IMR-90 (cell line): ENCODE results near the gene SOCS3. TPM values are rescaled to one million over a fixed set of nuclear protein-coding genes. Genes with fewer than 3 reads are reported as not detected.
A peak's percentile ranks its signal among the peaks of the same experiment; 100 is the strongest.

Source experiments
- ATAC-seq: fragments of 200-7000 bp; cut with Tn5 transposase; 2 replicates; pipeline ENCODE4 v1.9.1; 2020; ENCODE audit warnings: low read depth, mild to moderate bottlenecking, moderate library complexity
- BruUV-seq: library from RNA; stranded (reverse); fragments of 400-500 nt; replicated peaks from 2 replicates; lab custom pipeline; 2021; lab: Mats Ljungman, UMichigan
- CTCF ChIA-PET: fragments of 300-600 bp; formaldehyde crosslinking; extraction: SDS; loops from one replicate; lab custom pipeline; 2021; ENCODE audit warnings: antibody characterized with exemption; lab: Yijun Ruan, JAX
- POLR2A ChIA-PET: fragments of 300-600 bp; sonication (Branson Sonifier 250); formaldehyde crosslinking; loops from one replicate; lab custom pipeline; 2022; ENCODE audit warnings: antibody characterized with exemption; ENCODE audit not compliant: unreplicated experiment; lab: Charles Lee
- DNase-seq: peaks from one replicate; pipeline ENCODE4 v3.0.0; 2013
- H2AFZ ChIP-seq: replicated peaks from 2 replicates; pipeline ENCODE3; 2013; ENCODE audit warnings: low read length, mild to moderate bottlenecking; ENCODE audit not compliant: poor library complexity
- H2AK5ac ChIP-seq: 2 replicates; pipeline ENCODE4 v1.6.1; 2013; ENCODE audit warnings: low read depth, low read length, inconsistent platforms
- H2AK9ac ChIP-seq: replicated peaks from 2 replicates; pipeline ENCODE3; 2013; ENCODE audit warnings: mild to moderate bottlenecking, low read depth, low read length, moderate library complexity; ENCODE audit not compliant: poor library complexity
- H2BK120ac ChIP-seq: 2 replicates; pipeline ENCODE4 v1.6.1; 2013; ENCODE audit warnings: low read depth, low read length, inconsistent platforms
- H2BK15ac ChIP-seq: 3 replicates; pipeline ENCODE4 v1.6.1; 2013; ENCODE audit warnings: low read depth, low read length, inconsistent platforms
- H2BK20ac ChIP-seq: 2 replicates; pipeline ENCODE4 v1.6.1; 2013; ENCODE audit warnings: low read depth, mild to moderate bottlenecking, inconsistent platforms, low read length, moderate library complexity
- H2BK5ac ChIP-seq: 2 replicates; pipeline ENCODE4 v1.6.1; 2013; ENCODE audit warnings: mild to moderate bottlenecking, low read depth, low read length, inconsistent platforms; ENCODE audit not compliant: poor library complexity, severe bottlenecking
- H3K14ac ChIP-seq: replicated peaks from 2 replicates; pipeline ENCODE4 v1.6.1; 2013; ENCODE audit warnings: low read depth, low read length, inconsistent platforms
- H3K18ac ChIP-seq: 2 replicates; pipeline ENCODE4 v1.6.1; 2013; ENCODE audit warnings: low read depth, low read length, control low read depth
- H3K23ac ChIP-seq: 2 replicates; pipeline ENCODE4 v1.6.1; 2013; ENCODE audit warnings: low read depth, low read length, inconsistent platforms
- H3K27ac ChIP-seq: 2 replicates; pipeline ENCODE4 v1.5.1; 2013; ENCODE audit warnings: mild to moderate bottlenecking, control low read depth, low read length; ENCODE audit not compliant: insufficient read depth
- H3K27me3 ChIP-seq: 2 replicates; pipeline ENCODE4 v1.6.1; 2013; ENCODE audit warnings: low read length; ENCODE audit not compliant: control insufficient read depth, insufficient read depth
- H3K36me3 ChIP-seq: 2 replicates; pipeline ENCODE4 v1.6.1; 2013; ENCODE audit warnings: low read length, mixed read lengths; ENCODE audit not compliant: control insufficient read depth, insufficient read depth
- H3K4ac ChIP-seq: 2 replicates; pipeline ENCODE4 v1.6.1; 2013; ENCODE audit warnings: low read depth, low read length, inconsistent platforms
- H3K4me1 ChIP-seq: 2 replicates; pipeline ENCODE4 v1.6.1; 2013; ENCODE audit warnings: low read length, mixed read lengths; ENCODE audit not compliant: control insufficient read depth, insufficient read depth
- H3K4me2 ChIP-seq: 2 replicates; pipeline ENCODE4 v1.6.1; 2013; ENCODE audit warnings: low read depth, mild to moderate bottlenecking, control low read depth, low read length, moderate library complexity
- H3K4me3 ChIP-seq: 2 replicates; pipeline ENCODE4 v1.5.1; 2013; ENCODE audit warnings: low read depth, mild to moderate bottlenecking, control low read depth, low read length, moderate library complexity; ENCODE audit not compliant: insufficient read depth
- H3K56ac ChIP-seq: 2 replicates; pipeline ENCODE4 v1.6.1; 2013; ENCODE audit warnings: low read length, inconsistent platforms; ENCODE audit not compliant: insufficient read depth; ENCODE audit errors: extremely low read depth
- H3K79me1 ChIP-seq, 2 experiments: 2 replicates each; pipeline ENCODE4 v1.6.1; 2013; ENCODE audit warnings: low read length in 2 of 2, inconsistent platforms in 1 of 2, low read depth in 1 of 2
- H3K9ac ChIP-seq: 2 replicates; pipeline ENCODE4 v1.6.1; 2013; ENCODE audit warnings: low read depth, low read length, control low read depth
- H3K9me1 ChIP-seq: 2 replicates; pipeline ENCODE4 v1.6.1; 2013; ENCODE audit warnings: low read length, inconsistent platforms; ENCODE audit not compliant: insufficient read depth
- H3K9me3 ChIP-seq: 2 replicates; pipeline ENCODE4 v1.6.1; 2013; ENCODE audit warnings: low read length; ENCODE audit not compliant: control insufficient read depth, insufficient read depth
- H4K20me1 ChIP-seq: 2 replicates; pipeline ENCODE4 v1.6.1; 2013; ENCODE audit warnings: low read length, inconsistent platforms; ENCODE audit not compliant: insufficient read depth
- H4K5ac ChIP-seq: 2 replicates; pipeline ENCODE4 v1.6.1; 2013; ENCODE audit warnings: mild to moderate bottlenecking, low read depth, low read length, control low read depth
- H4K8ac ChIP-seq, 2 experiments: 2 replicates each; pipeline ENCODE4 v1.6.1; 2013; ENCODE audit warnings: low read depth in 2 of 2, low read length in 2 of 2, control low read depth in 1 of 2, inconsistent platforms in 1 of 2
- H4K91ac ChIP-seq: 2 replicates; pipeline ENCODE4 v1.6.1; 2013; ENCODE audit warnings: low read depth, low read length, inconsistent platforms; ENCODE audit not compliant: insufficient read depth
- BHLHE40 ChIP-seq: fragments of 150-350 bp; IDR thresholded peaks from 2 replicates; pipeline ENCODE4 v1.6.1; 2016; ENCODE audit warnings: mild to moderate bottlenecking, low read depth, low read length
- CEBPB ChIP-seq: IDR thresholded peaks from 2 replicates; pipeline ENCODE4 v1.6.1; 2012; ENCODE audit warnings: low read depth, low read length, improper control_type of control experiment
- CHD1 ChIP-seq: IDR thresholded peaks from 2 replicates; pipeline ENCODE4 v1.6.1; 2012; ENCODE audit warnings: low read depth, low read length, improper control_type of control experiment
- CTCF ChIP-seq: conservative IDR thresholded peaks from 2 replicates; pipeline ENCODE4 v1.5.1; 2012; ENCODE audit warnings: mild to moderate bottlenecking, low read depth, low read length, improper control_type of control experiment
- ELK1 ChIP-seq: fragments of 150-350 bp; IDR thresholded peaks from 2 replicates; pipeline ENCODE4 v1.6.1; 2016; ENCODE audit warnings: low read depth, mild to moderate bottlenecking, low read length, moderate library complexity, borderline replicate concordance
- FOS ChIP-seq: fragments of 150-350 bp; IDR thresholded peaks from 2 replicates; pipeline ENCODE4 v1.6.1; 2016; ENCODE audit warnings: low read depth, low read length
- MAZ ChIP-seq: IDR thresholded peaks from 2 replicates; pipeline ENCODE4 v1.6.1; 2012; ENCODE audit warnings: low read depth, mild to moderate bottlenecking, low read length, improper control_type of control experiment, moderate library complexity, borderline replicate concordance
- MXI1 ChIP-seq: IDR thresholded peaks from 2 replicates; pipeline ENCODE4 v1.6.1; 2012; ENCODE audit warnings: low read depth, mild to moderate bottlenecking, low read length, moderate library complexity, borderline replicate concordance
- NFE2L2 ChIP-seq: fragments of 150-350 bp; IDR thresholded peaks from 2 replicates; pipeline ENCODE4 v1.6.1; 2016; ENCODE audit warnings: low read depth, mild to moderate bottlenecking, low read length
- POLR2A ChIP-seq: IDR thresholded peaks from 2 replicates; pipeline ENCODE4 v1.6.1; 2012; ENCODE audit warnings: mild to moderate bottlenecking, low read depth, low read length
- RAD21 ChIP-seq: IDR thresholded peaks from 2 replicates; pipeline ENCODE4 v1.6.1; 2012; ENCODE audit warnings: low read length, improper control_type of control experiment
- RCOR1 ChIP-seq: IDR thresholded peaks from 2 replicates; pipeline ENCODE4 v1.6.1; 2012; ENCODE audit warnings: mild to moderate bottlenecking, low read length, improper control_type of control experiment; ENCODE audit not compliant: insufficient replicate concordance
- RFX5 ChIP-seq: IDR thresholded peaks from 2 replicates; pipeline ENCODE4 v1.8.0; 2012; ENCODE audit warnings: low read depth, mild to moderate bottlenecking, low read length, moderate library complexity
- USF2 ChIP-seq: fragments of 150-350 bp; IDR thresholded peaks from 2 replicates; pipeline ENCODE4 v1.6.1; 2017; ENCODE audit warnings: mild to moderate bottlenecking, antibody characterized with exemption, low read length, low read depth
- WGBS, 2 experiments: methylation state at CpG; one replicate each; pipeline versions ENCODE4 v1.1.5 to v1.1.7; 2013; ENCODE audit warnings: missing lambda C conversion rate in 2 of 2; ENCODE audit not compliant: insufficient read length in 1 of 2; ENCODE audit errors: extremely low coverage in 2 of 2; 5-methylcytosine and 5-hydroxymethylcytosine counted together
- dilution Hi-C: fragments of 300-500 bp; cut with HindIII; formaldehyde crosslinking; loops from one replicate; pipeline ENCODE4 v1.14.3; 2018; ENCODE audit warnings: low sequenced_read_pairs; ENCODE audit not compliant: unreplicated experiment
- in situ Hi-C: fragments of 300-500 bp; cut with MboI; formaldehyde crosslinking; loops from 3 replicates; pipeline ENCODE4 v1.14.3; 2019; ENCODE audit warnings: low sequenced_read_pairs, inconsistent platforms, mixed read lengths
- intact Hi-C: fragments of 100-400 bp; cut with micrococcal nuclease; formaldehyde crosslinking; loops from 2 replicates; pipeline ENCODE4 v1.10.0; 2022
- polyA plus RNA-seq, 3 experiments: library from polyadenylated mRNA; depleted of rRNA; stranded (reverse); fragments of >200 nt; gene quantifications; 2 replicates each; pipeline ENCODE4 v1.2.3, GENCODE V29; 2012; ENCODE audit warnings: low replicate concordance in 1 of 3
- total RNA-seq: library from RNA; depleted of rRNA; stranded (reverse); fragments of >200 nt; gene quantifications from 2 replicates; pipeline ENCODE4 v1.2.3, GENCODE V29; 2012

The SOCS3 gene
- total and polyA plus RNA-seq, 2 of the 4 experiments (the other 2 are of a cell fraction) = 19.2 to 19.9 TPM

GRCh38 chr17:78374631-78375274 is 14.9 kb upstream of the SOCS3 start:
- Histone ChIP-seq H2AK5ac (peak overlapping the region; percentile 96), H3K4me3 (no peak overlapping the region), H4K5ac (peak overlapping the region; percentile 89), H2AFZ (peak overlapping the region; percentile 88), H3K79me1 (peaks cover 6 to 20% of the 10 kb centered on the region in 2 experiments; a peak in 3 of 4 replicates), H3K36me3 (no peaks in the 10 kb centered on the region), H2BK5ac (peak overlapping the region; percentile 99), H3K27me3 (no peaks in the 10 kb centered on the region), H3K4me1 (peaks cover 26% of the 10 kb centered on the region), H2BK20ac (peak overlapping the region; percentile 96), H3K23ac (peak overlapping the region; percentile 57), H3K4ac (peak overlapping the region; percentile 98), H2AK9ac (peak overlapping the region; percentile 91), H3K9me3 (no peaks in the 10 kb centered on the region), H4K91ac (peak overlapping the region; percentile 98), H3K56ac (peak overlapping the region; percentile 48), H3K18ac (peak overlapping the region; percentile 90), H3K14ac (peak overlapping the region; percentile 86), H2BK15ac (peak overlapping the region; percentile 96; the same call in 2 of the 3 replicates), H4K8ac (peak overlapping the region; percentile 65 to 95), H2BK120ac (peak overlapping the region; percentile 99), H4K20me1 (peaks cover 3% of the 10 kb centered on the region; the same call in 1 of the 2 replicates), H3K9me1 (peaks cover 12% of the 10 kb centered on the region), H3K9ac (peak overlapping the region; percentile 60), H3K4me2 (peak overlapping the region; percentile 39), H3K27ac (peak overlapping the region; percentile 99)
- dilution Hi-C loops (no loop called here), in situ Hi-C loops (no loop called here), intact Hi-C loops (no loop called here)
- 20% methylated on average over 1 of the region's 14 CpGs; no CpG with 5 or more reads in 1 of the 2 experiments for WGBS, 2 experiments
- no TSS peak for BruUV-seq
- ATAC-seq = peak; percentile 50
- POLR2A ChIA-PET = no interaction called here
- CTCF ChIA-PET = interaction anchor here (0.6 to 1.5 kb wide), 2 partner anchors 14 to 44 kb away, joined by 3 to 10 read pairs; no protein-coding TSS in a partner anchor
- DNase-seq = peak; percentile 90
- TF ChIP-seq RFX5 = no peak
- TF ChIP-seq BHLHE40 = 0 out of 2 replicates have a peak, but pooled peaks have one; percentile 8
- TF ChIP-seq USF2 = no peak
- no peak for TF ChIP-seq CTCF
- TF ChIP-seq ELK1 = no peak
- no peak for TF ChIP-seq NFE2L2
- peak; percentile 9 for TF ChIP-seq RCOR1
- no peak for TF ChIP-seq CHD1
- TF ChIP-seq RAD21 = peak; percentile 15; the same call in 1 of the 2 replicates
- TF ChIP-seq MAZ = peak; percentile 51; the same call in 1 of the 2 replicates
- TF ChIP-seq MXI1 = no peak
- TF ChIP-seq FOS = peak; percentile 42
- TF ChIP-seq POLR2A = peak; percentile 66; the same call in 1 of the 2 replicates
- TF ChIP-seq CEBPB = peak; percentile 15; the same call in 1 of the 2 replicates
